Testis (tissue), 2 donors: ENCODE measurements around the gene MIGA2.

Experiments
- CTCF ChIP-seq, 3 experiments: fragments of 450-650 bp in 2 of 3; fragments of 200-600 bp in 1 of 3; sonication (generic) in 1 of 3; IDR thresholded peaks; one replicate each; pipeline ENCODE4 v1.5.1; 2016 to 2019; ENCODE audit warnings: antibody characterized with exemption in 3 of 3, mild to moderate bottlenecking in 2 of 3, moderate library complexity in 1 of 3
- POLR2A ChIP-seq: fragments of 450-650 bp; IDR thresholded peaks from one replicate; pipeline ENCODE4 v1.6.1; 2017; ENCODE audit warnings: antibody characterized with exemption, mild to moderate bottlenecking, moderate library complexity

GRCh38 chr9:129108805-129109536 lies 72.5 kb downstream of the MIGA2 start:
- TF ChIP-seq CTCF (IDR thresholded peaks at IDR 0.05) (no peak), POLR2A (no peak)
